Body of pancreas (tissue), 4 donors: Measurements from ENCODE around the gene RING1. TPM values are rescaled to one million over a fixed set of nuclear protein-coding genes. Genes with fewer than 3 reads are reported as not detected.

ENCODE experiments used
- ATAC-seq: fragments of 150-250 bp; one replicate; pipeline ENCODE4 v1.9.1; 2016
- DNase-seq, 4 donors: peaks; one replicate each; pipeline ENCODE4 v3.0.0-alpha.2; 2019
- H3K27ac ChIP-seq, 4 donors: fragments of 200-600 bp; sonication (generic); 1 replicate in 3 of 4; 2 replicates in 1 of 4; pipeline versions ENCODE4 v1.5.1 to v1.6.1; 2016 to 2019; ENCODE audit warnings: mild to moderate bottlenecking in 1 of 4, mixed read lengths in 1 of 4, moderate library complexity in 1 of 4
- H3K27me3 ChIP-seq, 2 donors: fragments of 200-600 bp; sonication (generic); one replicate each; pipeline ENCODE4 v1.6.0; 2016; ENCODE audit warnings: mild to moderate bottlenecking in 1 of 2
- H3K36me3 ChIP-seq, 2 donors: fragments of 200-600 bp; sonication (generic); replicated peaks in 1 of 2; 2 replicates each; pipeline ENCODE4 v1.5.1; 2016; ENCODE audit warnings: low read depth in 2 of 2; ENCODE audit not compliant: insufficient read depth in 1 of 2
- H3K4me1 ChIP-seq: fragments of 200-600 bp; sonication (generic); one replicate; pipeline ENCODE4 v1.6.0; 2016
- H3K4me3 ChIP-seq, 2 donors: fragments of 200-600 bp; sonication (generic); 1 replicate in 1 of 2; 2 replicates in 1 of 2; pipeline ENCODE4 v1.5.1; 2016 to 2019
- H3K9me3 ChIP-seq, 3 donors: fragments of 200-600 bp; sonication (generic); 1 replicate in 2 of 3; 2 replicates in 1 of 3; pipeline ENCODE4 v1.5.1; 2016
- CTCF ChIP-seq, 7 experiments: fragments of 450-650 bp in 4 of 7; fragments of 200-600 bp in 3 of 7; sonication (generic) in 3 of 7; IDR thresholded peaks; one replicate each; pipeline ENCODE4 v1.5.1; 2016 to 2019; ENCODE audit warnings: antibody characterized with exemption in 7 of 7
- POLR2A ChIP-seq, 3 donors: fragments of 450-650 bp; IDR thresholded peaks; one replicate each; pipeline ENCODE4 v1.6.1; 2016; ENCODE audit warnings: antibody characterized with exemption in 3 of 3, mild to moderate bottlenecking in 2 of 3
- WGBS, 2 donors: methylation state at CpG; one replicate each; pipeline ENCODE4 v1.1.5; 2017; 5-methylcytosine and 5-hydroxymethylcytosine counted together
- intact Hi-C: fragments of 100-400 bp; cut with DNase I; formaldehyde crosslinking; loops from one replicate; pipeline ENCODE4 v1.15.1; 2023
- total RNA-seq, 2 donors: library from RNA; depleted of rRNA; stranded (reverse); fragments of >200 nt; gene quantifications; one replicate each; pipeline ENCODE4 v1.1.0, GENCODE V29; 2016

Gene RING1
- total RNA-seq, 2 donors from 2014 or later: 11.2 to 28.3 TPM

GRCh38 chr6:33166363-33166762 is 41.9 kb upstream of the RING1 start:
- WGBS, 2 donors: 50 to 75% methylated on average over 1 to 6 of the region's 6 CpGs
- no peak for TF ChIP-seq CTCF (IDR thresholded peaks at IDR 0.05)
- no peak for TF ChIP-seq POLR2A (IDR thresholded peaks at IDR 0.05)
- Histone ChIP-seq H3K4me1 (peaks cover 10% of the 10 kb centered on the region), H3K27ac (no peak overlapping the region), H3K4me3 (no peak overlapping the region), H3K36me3 (no peaks in the 10 kb centered on the region), H3K27me3 (no peaks in the 10 kb centered on the region), H3K9me3 (no peaks in the 10 kb centered on the region)
- no peak for ATAC-seq
- intact Hi-C loops: no loop called here
- no peak for DNase-seq

- no peak for ATAC-seq
- Histone ChIP-seq H3K36me3 (no peaks in the 10 kb centered on the region), H3K9me3 (no peaks in the 10 kb centered on the region), H3K4me3 (no peak overlapping the region), H3K27me3 (no peaks in the 10 kb centered on the region), H3K27ac (no peak overlapping the region), H3K4me1 (peaks cover 6% of the 10 kb centered on the region)
- intact Hi-C loops: no loop called here
- 56 to 79% methylated on average over 7 of the region's 7 CpGs for WGBS, 2 donors
- TF ChIP-seq CTCF (IDR thresholded peaks at IDR 0.05) (no peak), POLR2A (IDR thresholded peaks at IDR 0.05) (no peak)
- no peak for DNase-seq
Measured at GRCh38 chr6:33166811-33167210, 41.5 kb upstream of the RING1 start.

- H3K4me3 ChIP-seq: no peak overlapping the region
- intact Hi-C loops: no loop called here
- no peak for DNase-seq
- TF ChIP-seq CTCF (IDR thresholded peaks at IDR 0.05) (no peak), POLR2A (IDR thresholded peaks at IDR 0.05) (no peak)
- no peaks in the 10 kb centered on the region for H3K9me3 ChIP-seq
- H3K4me1 ChIP-seq: no peaks in the 10 kb centered on the region
- no peaks in the 10 kb centered on the region for H3K36me3 ChIP-seq
- ATAC-seq: no peak
- WGBS, 2 donors: 72 to 79% methylated on average over 18 to 19 of the region's 19 CpGs
- no peak overlapping the region for H3K27ac ChIP-seq
- no peaks in the 10 kb centered on the region for H3K27me3 ChIP-seq
Measured at GRCh38 chr6:33167374-33168283, 40.7 kb upstream of the RING1 start.

- TF ChIP-seq POLR2A (IDR thresholded peaks at IDR 0.05) (no peak), CTCF (IDR thresholded peaks at IDR 0.05) (no peak)
- Histone ChIP-seq H3K4me1 (no peaks in the 10 kb centered on the region), H3K9me3 (no peaks in the 10 kb centered on the region), H3K4me3 (no peak overlapping the region), H3K36me3 (no peaks in the 10 kb centered on the region), H3K27ac (no peak overlapping the region), H3K27me3 (no peaks in the 10 kb centered on the region)
- no peak for DNase-seq
- intact Hi-C loops: no loop called here
- ATAC-seq: no peak
- WGBS, 2 donors: 69 to 74% methylated on average over 5 to 6 of the region's 6 CpGs
Measured at GRCh38 chr6:33168284-33168601, 40.1 kb upstream of the RING1 start.

GRCh38 chr6:33168639-33169038 is 39.7 kb upstream of the RING1 start:
- Histone ChIP-seq H3K9me3 (no peaks in the 10 kb centered on the region), H3K4me1 (no peaks in the 10 kb centered on the region), H3K27me3 (no peaks in the 10 kb centered on the region), H3K36me3 (no peaks in the 10 kb centered on the region), H3K4me3 (no peak overlapping the region), H3K27ac (no peak overlapping the region)
- WGBS, 2 donors: 72 to 73% methylated on average over 3 to 5 of the region's 5 CpGs
- no peak for DNase-seq
- intact Hi-C loops: no loop called here
- TF ChIP-seq POLR2A (IDR thresholded peaks at IDR 0.05) (no peak), CTCF (IDR thresholded peaks at IDR 0.05) (no peak)
- no peak for ATAC-seq
